ENCODE results near the gene CDH4. TPM values are rescaled to one million over a fixed set of nuclear protein-coding genes. Genes with fewer than 3 reads are reported as not detected.

The CDH4 gene
- total and polyA plus RNA-seq, 2 donors (not counting 1 experiment from before 2014, with no cell fraction given), result not detected

DNA sequence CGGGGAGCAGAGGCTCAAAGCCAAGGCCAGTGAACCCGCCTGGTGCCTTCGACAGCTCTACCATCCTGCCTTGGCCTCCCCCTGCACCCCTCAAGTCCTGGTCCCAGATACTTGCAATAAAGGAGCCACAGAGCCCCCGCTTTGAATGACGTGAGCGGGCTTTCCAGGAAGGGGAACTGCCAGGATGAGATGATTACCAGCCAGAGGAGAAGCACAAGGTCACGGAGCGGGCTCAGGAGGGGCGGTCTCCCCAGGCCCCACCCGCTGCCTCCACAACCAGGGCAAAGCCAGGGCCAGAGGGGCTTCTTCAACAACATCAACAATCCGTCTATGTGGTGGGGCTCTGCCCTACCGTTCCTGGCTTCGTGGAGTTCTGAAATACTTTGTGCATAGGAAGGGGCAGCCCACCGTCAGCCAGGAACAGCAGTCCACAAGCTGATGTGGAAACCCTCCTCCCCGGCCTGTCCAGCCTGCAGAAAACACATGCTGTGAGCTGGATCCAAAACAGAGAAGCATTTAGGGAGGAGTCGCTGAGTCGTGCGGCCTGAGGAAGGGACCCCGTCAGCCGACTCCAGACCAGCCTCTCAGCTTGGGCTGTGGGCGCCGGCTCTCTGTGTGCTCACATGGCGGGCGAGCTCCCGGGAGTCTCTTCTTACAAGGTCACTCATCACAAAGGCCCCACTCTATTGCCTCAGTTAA is 392.5 kb downstream of the CDH4 start:
- CTCF ChIA-PET, result no interaction called here
- no peak for DNase-seq
- ATAC-seq (ENCODE audit: low read depth), result no peak

GRCh38 chr20:61645732-61646131 is 393.7 kb downstream of the CDH4 start:
- H3K4me3 Mint-ChIP-seq, result no peak overlapping the region
- no peak overlapping the region for H3K4me2 ChIP-seq (replicated peaks; ENCODE audit: low read depth, low read length, poor library complexity, severe bottlenecking)
- H3K9me3 ChIP-seq (ENCODE audit: control extremely low read depth in 1 of 3, control insufficient read depth in 2 of 3, insufficient read depth in 1 of 3, low read length in 2 of 3), result peaks cover 0 to 35% (median 0%) of the 10 kb centered on the region in 3 donors
- H3K4me1 ChIP-seq (ENCODE audit: control insufficient read depth in 2 of 2, insufficient read depth in 2 of 2, low read length in 2 of 2), result no peaks in the 10 kb centered on the region
- no peak overlapping the region for H3K27ac Mint-ChIP-seq
- ATAC-seq (ENCODE audit: low read depth), result no peak
- H3K27me3 ChIP-seq (replicated peaks in 1 of 4; ENCODE audit: control extremely low read depth in 1 of 4, control insufficient read depth in 3 of 4, insufficient read depth in 4 of 4, low read length in 3 of 4), result no peaks in the 10 kb centered on the region
- no peak overlapping the region for H3K27ac ChIP-seq (ENCODE audit: low read length in 2 of 2)
- intact Hi-C loops (cut with micrococcal nuclease), result no loop called here
- DNase-seq, result no peak
- H3K4me3 ChIP-seq (ENCODE audit: control extremely low read depth in 1 of 5, extremely low read depth in 1 of 5, insufficient read depth in 1 of 5, low read depth in 2 of 5, low read length in 4 of 5), result no peak overlapping the region
- no peaks in the 10 kb centered on the region for H3K27me3 Mint-ChIP-seq
- CTCF ChIA-PET, result no interaction called here
- H3K36me3 ChIP-seq (replicated peaks in 1 of 2; ENCODE audit: control extremely low read depth in 1 of 2, control insufficient read depth in 1 of 2, extremely low read depth in 1 of 2, insufficient read depth in 2 of 2, low read length in 1 of 2), result no peaks in the 10 kb centered on the region
- WGBS (ENCODE audit: insufficient coverage), result 100% methylated on average over 1 of the region's 1 CpG
- POLR2A ChIA-PET, result no interaction called here
- H3K9ac ChIP-seq (ENCODE audit: low read length), result no peak overlapping the region
- no peaks in the 10 kb centered on the region for H4K20me1 ChIP-seq (ENCODE audit: control insufficient read depth, insufficient read depth, low read length, poor library complexity, severe bottlenecking)
- no peaks in the 10 kb centered on the region for H3K4me1 Mint-ChIP-seq
- H3K9me3 Mint-ChIP-seq (ENCODE audit: insufficient read depth), result peaks cover 3% of the 10 kb centered on the region
- no peak overlapping the region for H2AFZ ChIP-seq (ENCODE audit: insufficient read depth, low read depth, low read length, poor library complexity, severe bottlenecking)
- no peaks in the 10 kb centered on the region for H3K79me2 ChIP-seq (ENCODE audit: control insufficient read depth, insufficient read depth, low read length)
- no peak for TF ChIP-seq EZH2 (IDR thresholded peaks at IDR 0.05; ENCODE audit: borderline replicate concordance, insufficient read depth, low read depth, low read length, poor library complexity, severe bottlenecking)
- TF ChIP-seq, protein P1, sequence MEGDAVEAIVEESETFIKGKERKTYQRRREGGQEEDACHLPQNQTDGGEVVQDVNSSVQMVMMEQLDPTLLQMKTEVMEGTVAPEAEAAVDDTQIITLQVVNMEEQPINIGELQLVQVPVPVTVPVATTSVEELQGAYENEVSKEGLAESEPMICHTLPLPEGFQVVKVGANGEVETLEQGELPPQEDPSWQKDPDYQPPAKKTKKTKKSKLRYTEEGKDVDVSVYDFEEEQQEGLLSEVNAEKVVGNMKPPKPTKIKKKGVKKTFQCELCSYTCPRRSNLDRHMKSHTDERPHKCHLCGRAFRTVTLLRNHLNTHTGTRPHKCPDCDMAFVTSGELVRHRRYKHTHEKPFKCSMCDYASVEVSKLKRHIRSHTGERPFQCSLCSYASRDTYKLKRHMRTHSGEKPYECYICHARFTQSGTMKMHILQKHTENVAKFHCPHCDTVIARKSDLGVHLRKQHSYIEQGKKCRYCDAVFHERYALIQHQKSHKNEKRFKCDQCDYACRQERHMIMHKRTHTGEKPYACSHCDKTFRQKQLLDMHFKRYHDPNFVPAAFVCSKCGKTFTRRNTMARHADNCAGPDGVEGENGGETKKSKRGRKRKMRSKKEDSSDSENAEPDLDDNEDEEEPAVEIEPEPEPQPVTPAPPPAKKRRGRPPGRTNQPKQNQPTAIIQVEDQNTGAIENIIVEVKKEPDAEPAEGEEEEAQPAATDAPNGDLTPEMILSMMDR (IDR thresholded peaks at IDR 0.05), result no peak

More for the DNA sequence above, 392.5 kb downstream of the CDH4 start:
- Histone ChIP-seq H3K36me3 (replicated peaks in 1 of 2; ENCODE audit: control extremely low read depth in 1 of 2, control insufficient read depth in 1 of 2, extremely low read depth in 1 of 2, insufficient read depth in 2 of 2, low read length in 1 of 2) (no peaks in the 10 kb centered on the region), H3K27me3 (replicated peaks in 1 of 4; ENCODE audit: control extremely low read depth in 1 of 4, control insufficient read depth in 3 of 4, insufficient read depth in 4 of 4, low read length in 3 of 4) (no peaks in the 10 kb centered on the region), H3K79me2 (ENCODE audit: control insufficient read depth, insufficient read depth, low read length) (no peaks in the 10 kb centered on the region), H3K9me3 (ENCODE audit: control extremely low read depth in 1 of 3, control insufficient read depth in 2 of 3, insufficient read depth in 1 of 3, low read length in 2 of 3) (peaks cover 0 to 40% (median 0%) of the 10 kb centered on the region in 3 donors), H3K27ac (ENCODE audit: low read length in 2 of 2) (no peak overlapping the region), H3K4me1 (ENCODE audit: control insufficient read depth in 2 of 2, insufficient read depth in 2 of 2, low read length in 2 of 2) (no peaks in the 10 kb centered on the region), H4K20me1 (ENCODE audit: control insufficient read depth, insufficient read depth, low read length, poor library complexity, severe bottlenecking) (no peaks in the 10 kb centered on the region), H2AFZ (ENCODE audit: insufficient read depth, low read depth, low read length, poor library complexity, severe bottlenecking) (no peak overlapping the region), H3K4me3 (ENCODE audit: control extremely low read depth in 1 of 5, extremely low read depth in 1 of 5, insufficient read depth in 1 of 5, low read depth in 2 of 5, low read length in 4 of 5) (no peak overlapping the region), H3K9ac (ENCODE audit: low read length) (no peak overlapping the region), H3K4me2 (replicated peaks; ENCODE audit: low read depth, low read length, poor library complexity, severe bottlenecking) (no peak overlapping the region)
- Mint-ChIP-seq H3K4me1 (no peaks in the 10 kb centered on the region), H3K9me3 (ENCODE audit: insufficient read depth) (peaks cover 3% of the 10 kb centered on the region), H3K27me3 (no peaks in the 10 kb centered on the region), H3K4me3 (no peak overlapping the region), H3K27ac (no peak overlapping the region)
- POLR2A ChIA-PET, result no interaction called here
- TF ChIP-seq, protein P1 (IDR thresholded peaks at IDR 0.05), result no peak
- no peak for TF ChIP-seq EZH2 (IDR thresholded peaks at IDR 0.05; ENCODE audit: borderline replicate concordance, insufficient read depth, low read depth, low read length, poor library complexity, severe bottlenecking)
- WGBS (ENCODE audit: insufficient coverage), result 89% methylated on average over 23 of the region's 25 CpGs
- intact Hi-C loops (cut with micrococcal nuclease), result no loop called here

Measured in B cell (primary cell).